HepG2 (cell line): ENCODE measurements around the gene HDHD3. TPM values are rescaled to one million over a fixed set of nuclear protein-coding genes. Genes with fewer than 3 reads are reported as not detected.

Experiments used
- ELF1 ChIP-seq: sonication (generic); formaldehyde crosslinking; IDR thresholded peaks from 2 replicates; pipeline ENCODE4 v1.4.0; 2020; ENCODE audit warnings: missing genetic modification reagents
- FLYWCH1 ChIP-seq: sonication (generic); formaldehyde crosslinking; IDR thresholded peaks from 2 replicates; pipeline ENCODE4 v1.8.1; 2023; ENCODE audit warnings: mild to moderate bottlenecking, missing genetic modification reagents
- GFI1 ChIP-seq: sonication (generic); formaldehyde crosslinking; IDR thresholded peaks from 2 replicates; pipeline ENCODE4 v1.5.0; 2020; ENCODE audit warnings: missing genetic modification reagents, mild to moderate bottlenecking, borderline replicate concordance
- HNRNPLL ChIP-seq: fragments of 200-400 bp; formaldehyde crosslinking; IDR thresholded peaks from 2 replicates; pipeline ENCODE4 v1.6.1; 2017; ENCODE audit warnings: mild to moderate bottlenecking, low read depth, low read length; ENCODE audit not compliant: poor library complexity, severe bottlenecking
- MYPOP ChIP-seq: sonication (generic); formaldehyde crosslinking; IDR thresholded peaks from 2 replicates; pipeline ENCODE4 v1.8.1; 2023; ENCODE audit warnings: mild to moderate bottlenecking, moderate library complexity, missing genetic modification reagents
- PAWR ChIP-seq: sonication (generic); formaldehyde crosslinking; IDR thresholded peaks from 2 replicates; pipeline ENCODE4 v1.4.0; 2020; ENCODE audit warnings: missing genetic modification reagents, mild to moderate bottlenecking, borderline replicate concordance
- TRAFD1 ChIP-seq: sonication (generic); formaldehyde crosslinking; IDR thresholded peaks from 2 replicates; pipeline ENCODE4 v1.5.1; 2020; ENCODE audit warnings: missing genetic modification reagents, mild to moderate bottlenecking, borderline replicate concordance
- ZNF12 ChIP-seq: sonication (generic); formaldehyde crosslinking; IDR thresholded peaks from 2 replicates; pipeline ENCODE4 v1.5.0; 2020; ENCODE audit warnings: missing genetic modification reagents
- ZNF296 ChIP-seq: sonication (generic); formaldehyde crosslinking; conservative IDR thresholded peaks from 2 replicates; pipeline ENCODE4 v1.5.0; 2020; ENCODE audit warnings: mild to moderate bottlenecking, missing genetic modification reagents
- ZNF496 ChIP-seq: sonication (generic); formaldehyde crosslinking; IDR thresholded peaks from 2 replicates; pipeline ENCODE4 v1.8.1; 2023; ENCODE audit warnings: mild to moderate bottlenecking, moderate library complexity, missing genetic modification reagents; ENCODE audit not compliant: insufficient replicate concordance
- ZNF552 ChIP-seq: sonication (generic); formaldehyde crosslinking; IDR thresholded peaks from 2 replicates; pipeline ENCODE4 v1.9.0; 2022; ENCODE audit warnings: missing genetic modification reagents, mild to moderate bottlenecking, borderline replicate concordance
- ZNF629 ChIP-seq: sonication (generic); formaldehyde crosslinking; conservative IDR thresholded peaks from 2 replicates; pipeline ENCODE4 v1.5.0; 2020; ENCODE audit warnings: missing genetic modification reagents
- ZNF646 ChIP-seq: sonication (generic); formaldehyde crosslinking; IDR thresholded peaks from 2 replicates; pipeline ENCODE4 v1.9.0; 2021; ENCODE audit warnings: mild to moderate bottlenecking, missing genetic modification reagents
- polyA plus RNA-seq, 8 experiments: library from polyadenylated mRNA; depleted of rRNA in 3 of 8; stranded (reverse) in 7 of 8; unstranded in 1 of 8; fragments of >200 nt; fragmentation: Illumina TruSeq in 4 of 8; extraction: Trizol in 4 of 8; gene quantifications; 2 replicates each; pipeline versions ENCODE4 v1.2.1 to v1.2.3, GENCODE V29; 2011 to 2016; ENCODE audit warnings: low read depth in 4 of 8, missing spikeins in 1 of 8, mixed read lengths in 1 of 8; ENCODE audit not compliant: insufficient read depth in 1 of 8
- total RNA-seq, 5 experiments: library from RNA; depleted of rRNA; stranded (reverse); fragments of >200 nt; fragmentation: Illumina TruSeq; extraction: Trizol; gene quantifications; 2 replicates each; pipeline ENCODE4 v1.2.3, GENCODE V29; 2016; ENCODE audit warnings: low read depth in 1 of 5
- TF ChIP-seq, protein P1 (sequence below): sonication (generic); formaldehyde crosslinking; IDR thresholded peaks from 2 replicates; pipeline ENCODE4 v1.5.0; 2020; ENCODE audit warnings: missing genetic modification reagents
- TF ChIP-seq, protein P2 (sequence below): IDR thresholded peaks from 2 replicates; pipeline ENCODE4 v1.6.1; 2016; ENCODE audit warnings: low read depth

The HDHD3 gene
- total and polyA plus RNA-seq, 2 of the 13 experiments (the other 11 are each of a cell fraction or from before 2014, with no cell fraction given) = 23.1 to 38.5 TPM

DNA sequence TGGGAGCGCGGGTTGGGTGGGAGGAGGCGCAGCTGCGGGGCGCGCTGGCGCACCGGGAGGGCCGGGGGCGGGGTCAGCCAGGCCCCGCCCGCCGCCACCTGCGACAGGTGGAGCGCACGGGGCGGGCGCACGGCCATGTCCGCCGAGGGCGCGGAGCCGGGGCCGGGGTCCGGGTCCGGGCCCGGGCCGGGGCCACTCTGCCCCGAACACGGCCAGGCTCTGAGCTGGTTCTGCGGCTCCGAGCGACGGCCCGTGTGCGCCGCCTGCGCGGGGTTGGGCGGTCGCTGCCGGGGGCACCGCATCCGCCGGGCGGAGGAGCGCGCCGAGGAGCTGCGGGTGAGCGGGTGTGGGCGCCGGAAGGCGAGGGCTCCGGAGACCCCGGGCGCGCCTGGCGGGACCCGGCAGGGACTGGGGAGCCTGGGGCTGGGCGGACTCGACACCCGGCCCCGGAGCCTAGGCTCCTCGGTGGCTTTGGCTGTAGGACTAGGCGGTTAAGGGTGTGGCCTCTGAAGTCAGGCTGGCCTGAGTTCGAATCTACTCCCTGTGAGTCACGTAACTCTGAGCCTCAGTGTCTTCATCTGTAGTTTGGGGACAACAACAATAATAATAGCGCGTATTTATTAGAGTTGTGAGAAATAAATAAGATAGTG is 27.2 kb downstream of the HDHD3 start, which contains the start of gene BSPRY (continued):
- TF ChIP-seq ZNF629 (CRISPR knock-in tag) = peak; percentile 81
- peak; percentile 88 for TF ChIP-seq HNRNPLL
- no peak for TF ChIP-seq ZNF496 (CRISPR knock-in tag)
- TF ChIP-seq FLYWCH1 = no peak
- no peak for TF ChIP-seq GFI1
- TF ChIP-seq, protein P1, sequence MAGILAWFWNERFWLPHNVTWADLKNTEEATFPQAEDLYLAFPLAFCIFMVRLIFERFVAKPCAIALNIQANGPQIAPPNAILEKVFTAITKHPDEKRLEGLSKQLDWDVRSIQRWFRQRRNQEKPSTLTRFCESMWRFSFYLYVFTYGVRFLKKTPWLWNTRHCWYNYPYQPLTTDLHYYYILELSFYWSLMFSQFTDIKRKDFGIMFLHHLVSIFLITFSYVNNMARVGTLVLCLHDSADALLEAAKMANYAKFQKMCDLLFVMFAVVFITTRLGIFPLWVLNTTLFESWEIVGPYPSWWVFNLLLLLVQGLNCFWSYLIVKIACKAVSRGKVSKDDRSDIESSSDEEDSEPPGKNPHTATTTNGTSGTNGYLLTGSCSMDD = no peak
- TF ChIP-seq ZNF12 (CRISPR knock-in tag) = no peak
- no peak for TF ChIP-seq ZNF552 (CRISPR knock-in tag)
- TF ChIP-seq, protein P2, sequence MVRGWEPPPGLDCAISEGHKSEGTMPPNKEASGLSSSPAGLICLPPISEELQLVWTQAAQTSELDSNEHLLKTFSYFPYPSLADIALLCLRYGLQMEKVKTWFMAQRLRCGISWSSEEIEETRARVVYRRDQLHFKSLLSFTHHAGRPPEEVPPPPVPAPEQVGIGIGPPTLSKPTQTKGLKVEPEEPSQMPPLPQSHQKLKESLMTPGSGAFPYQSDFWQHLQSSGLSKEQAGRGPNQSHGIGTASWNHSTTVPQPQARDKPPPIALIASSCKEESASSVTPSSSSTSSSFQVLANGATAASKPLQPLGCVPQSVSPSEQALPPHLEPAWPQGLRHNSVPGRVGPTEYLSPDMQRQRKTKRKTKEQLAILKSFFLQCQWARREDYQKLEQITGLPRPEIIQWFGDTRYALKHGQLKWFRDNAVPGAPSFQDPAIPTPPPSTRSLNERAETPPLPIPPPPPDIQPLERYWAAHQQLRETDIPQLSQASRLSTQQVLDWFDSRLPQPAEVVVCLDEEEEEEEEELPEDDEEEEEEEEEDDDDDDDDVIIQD = no peak
- no peak for TF ChIP-seq PAWR
- no peak for TF ChIP-seq ZNF646 (CRISPR knock-in tag)
- TF ChIP-seq TRAFD1 (CRISPR knock-in tag) = no peak
- no peak for TF ChIP-seq ZNF296 (CRISPR knock-in tag)
- no peak for TF ChIP-seq ELF1 (CRISPR knock-in tag)
- no peak for TF ChIP-seq MYPOP (CRISPR knock-in tag)
